Suprapubic skin (tissue), 4 donors: ENCODE results near the gene GPR146. TPM values are rescaled to one million over a fixed set of nuclear protein-coding genes. Genes with fewer than 3 reads are reported as not detected.

Experiments
- DNase-seq, 2 donors: peaks; one replicate each; pipeline ENCODE4 v3.0.0-alpha.2; 2019; ENCODE audit warnings: low spot score in 2 of 2
- H3K27ac ChIP-seq: fragments of 200-600 bp; sonication (generic); one replicate; pipeline ENCODE4 v1.5.1; 2019
- H3K27me3 ChIP-seq: fragments of 200-600 bp; sonication (generic); one replicate; pipeline ENCODE4 v1.5.1; 2019
- H3K36me3 ChIP-seq: fragments of 200-600 bp; sonication (generic); one replicate; pipeline ENCODE4 v1.5.1; 2019
- H3K4me1 ChIP-seq: fragments of 200-600 bp; sonication (generic); one replicate; pipeline ENCODE4 v1.5.1; 2019
- H3K4me3 ChIP-seq: fragments of 200-600 bp; sonication (generic); one replicate; pipeline ENCODE4 v1.5.1; 2019; ENCODE audit warnings: mild to moderate bottlenecking
- H3K9me3 ChIP-seq: fragments of 200-600 bp; sonication (generic); one replicate; pipeline ENCODE4 v1.5.1; 2019
- CTCF ChIP-seq, 2 donors: fragments of 200-600 bp in 1 of 2; fragments of 450-650 bp in 1 of 2; sonication (generic) in 1 of 2; IDR thresholded peaks; one replicate each; pipeline ENCODE4 v1.5.1; 2016 to 2019; ENCODE audit warnings: antibody characterized with exemption in 2 of 2, mild to moderate bottlenecking in 1 of 2, moderate library complexity in 1 of 2
- EP300 ChIP-seq: sonication (generic); formaldehyde crosslinking; IDR thresholded peaks from one replicate; pipeline ENCODE4 v1.6.1; 2017; ENCODE audit warnings: antibody characterized with exemption
- POLR2A ChIP-seq, 2 donors: fragments of 450-650 bp; IDR thresholded peaks; one replicate each; pipeline ENCODE4 v1.6.1; 2017; ENCODE audit warnings: antibody characterized with exemption in 2 of 2, mild to moderate bottlenecking in 2 of 2, moderate library complexity in 2 of 2
- POLR2AphosphoS5 ChIP-seq, 3 donors: sonication (generic); formaldehyde crosslinking; IDR thresholded peaks; one replicate each; pipeline ENCODE4 v1.6.1; 2017; ENCODE audit warnings: antibody characterized with exemption in 3 of 3
- WGBS: methylation state at CpG from one replicate; pipeline ENCODE4 v1.1.5; 2018; 5-methylcytosine and 5-hydroxymethylcytosine counted together
- total RNA-seq, 4 donors: library from RNA; depleted of rRNA; stranded (reverse); fragments of >200 nt; gene quantifications; one replicate each; pipeline ENCODE4 v1.1.0, GENCODE V29; 2016

Gene GPR146
- total RNA-seq, 4 donors from 2014 or later: 24.1 to 50.8 (median 39.3) TPM

GRCh38 chr7:1094870-1095269 is 50.5 kb downstream of the GPR146 start:
- no peak for DNase-seq
- no peak for TF ChIP-seq EP300
- TF ChIP-seq CTCF (IDR thresholded peaks at IDR 0.05): no peak
- TF ChIP-seq POLR2A (IDR thresholded peaks at IDR 0.05): no peak
- TF ChIP-seq POLR2AphosphoS5 (IDR thresholded peaks at IDR 0.05): no peak
- Histone ChIP-seq H3K27me3 (no peaks in the 10 kb centered on the region), H3K4me3 (no peak overlapping the region), H3K9me3 (no peaks in the 10 kb centered on the region), H3K27ac (no peak overlapping the region), H3K36me3 (peaks cover 20% of the 10 kb centered on the region), H3K4me1 (peaks cover 28% of the 10 kb centered on the region)
- WGBS: 90% methylated on average over 8 of the region's 14 CpGs

GRCh38 chr7:1095621-1096155 is 51.3 kb downstream of the GPR146 start:
- H3K27ac ChIP-seq: no peak overlapping the region
- peak overlapping the region; percentile 45 for H3K4me3 ChIP-seq
- 79% methylated on average over 5 of the region's 23 CpGs for WGBS
- DNase-seq: no peak
- H3K27me3 ChIP-seq: no peaks in the 10 kb centered on the region
- TF ChIP-seq POLR2AphosphoS5 (IDR thresholded peaks at IDR 0.05): no peak
- TF ChIP-seq POLR2A (IDR thresholded peaks at IDR 0.05): no peak
- TF ChIP-seq CTCF (IDR thresholded peaks at IDR 0.05): no peak
- TF ChIP-seq EP300: no peak
- H3K9me3 ChIP-seq: no peaks in the 10 kb centered on the region
- peaks cover 28% of the 10 kb centered on the region for H3K4me1 ChIP-seq
- H3K36me3 ChIP-seq: peaks cover 20% of the 10 kb centered on the region

GRCh38 chr7:1096156-1097119 is 52.1 kb downstream of the GPR146 start:
- no peak for TF ChIP-seq POLR2A (IDR thresholded peaks at IDR 0.05)
- no peaks in the 10 kb centered on the region for H3K9me3 ChIP-seq
- H3K4me1 ChIP-seq: peaks cover 28% of the 10 kb centered on the region
- peak overlapping the region; percentile 77 for H3K27ac ChIP-seq
- no peak for DNase-seq
- no peaks in the 10 kb centered on the region for H3K27me3 ChIP-seq
- H3K36me3 ChIP-seq: peaks cover 20% of the 10 kb centered on the region
- H3K4me3 ChIP-seq: peak overlapping the region; percentile 45
- 65% methylated on average over 33 of the region's 44 CpGs for WGBS

GRCh38 chr7:1097120-1097504 is 52.8 kb downstream of the GPR146 start:
- DNase-seq: no peak
- Histone ChIP-seq H3K9me3 (no peaks in the 10 kb centered on the region), H3K4me3 (peak overlapping the region; percentile 45), H3K27me3 (no peaks in the 10 kb centered on the region), H3K27ac (peak overlapping the region; percentile 77), H3K4me1 (peaks cover 28% of the 10 kb centered on the region), H3K36me3 (peaks cover 20% of the 10 kb centered on the region)
- WGBS: 78% methylated on average over 13 of the region's 13 CpGs
- TF ChIP-seq POLR2AphosphoS5 (IDR thresholded peaks at IDR 0.05) (peak in 1 of 3 donors; percentile 39), POLR2A (IDR thresholded peaks at IDR 0.05) (no peak)

GRCh38 chr7:1098243-1099153 is 54.2 kb downstream of the GPR146 start:
- 95% methylated on average over 43 of the region's 43 CpGs for WGBS
- Histone ChIP-seq H3K27ac (no peak overlapping the region), H3K36me3 (peaks cover 6% of the 10 kb centered on the region), H3K27me3 (no peaks in the 10 kb centered on the region), H3K9me3 (no peaks in the 10 kb centered on the region), H3K4me1 (peaks cover 28% of the 10 kb centered on the region), H3K4me3 (no peak overlapping the region)
- no peak for TF ChIP-seq EP300
- DNase-seq: no peak

GRCh38 chr7:1099154-1099542 is 54.8 kb downstream of the GPR146 start:
- Histone ChIP-seq H3K4me3 (no peak overlapping the region), H3K4me1 (peaks cover 28% of the 10 kb centered on the region), H3K36me3 (no peaks in the 10 kb centered on the region), H3K27ac (no peak overlapping the region), H3K9me3 (no peaks in the 10 kb centered on the region), H3K27me3 (no peaks in the 10 kb centered on the region)
- TF ChIP-seq POLR2AphosphoS5 (IDR thresholded peaks at IDR 0.05): no peak
- WGBS: 96% methylated on average over 26 of the region's 26 CpGs
- DNase-seq: no peak
